Measurements from ENCODE around the gene POLR1D. TPM values are rescaled to one million over a fixed set of nuclear protein-coding genes. Genes with fewer than 3 reads are reported as not detected.

Gene POLR1D
- total RNA-seq, 4 donors from 2014 or later = 96.7 to 183 (median 132) TPM

- Histone ChIP-seq H3K36me3 (peaks cover 0 to 7% (median 0%) of the 10 kb centered on the region in 3 donors), H3K4me1 (peaks cover 16 to 97% (median 43%) of the 10 kb centered on the region in 3 donors), H3K27ac (peak overlapping the region in 2 of 4 donors; percentile 66 to 85), H3K9me3 (no peaks in the 10 kb centered on the region), H3K27me3 (no peaks in the 10 kb centered on the region), H3K4me3 (no peak overlapping the region)
- no peak for TF ChIP-seq POLR2A (IDR thresholded peaks at IDR 0.05)
- TF ChIP-seq, protein P1, sequence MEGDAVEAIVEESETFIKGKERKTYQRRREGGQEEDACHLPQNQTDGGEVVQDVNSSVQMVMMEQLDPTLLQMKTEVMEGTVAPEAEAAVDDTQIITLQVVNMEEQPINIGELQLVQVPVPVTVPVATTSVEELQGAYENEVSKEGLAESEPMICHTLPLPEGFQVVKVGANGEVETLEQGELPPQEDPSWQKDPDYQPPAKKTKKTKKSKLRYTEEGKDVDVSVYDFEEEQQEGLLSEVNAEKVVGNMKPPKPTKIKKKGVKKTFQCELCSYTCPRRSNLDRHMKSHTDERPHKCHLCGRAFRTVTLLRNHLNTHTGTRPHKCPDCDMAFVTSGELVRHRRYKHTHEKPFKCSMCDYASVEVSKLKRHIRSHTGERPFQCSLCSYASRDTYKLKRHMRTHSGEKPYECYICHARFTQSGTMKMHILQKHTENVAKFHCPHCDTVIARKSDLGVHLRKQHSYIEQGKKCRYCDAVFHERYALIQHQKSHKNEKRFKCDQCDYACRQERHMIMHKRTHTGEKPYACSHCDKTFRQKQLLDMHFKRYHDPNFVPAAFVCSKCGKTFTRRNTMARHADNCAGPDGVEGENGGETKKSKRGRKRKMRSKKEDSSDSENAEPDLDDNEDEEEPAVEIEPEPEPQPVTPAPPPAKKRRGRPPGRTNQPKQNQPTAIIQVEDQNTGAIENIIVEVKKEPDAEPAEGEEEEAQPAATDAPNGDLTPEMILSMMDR (IDR thresholded peaks at IDR 0.05) = no peak
- intact Hi-C loops (cut with DNase I) = no loop called here
- no peak for DNase-seq
- WGBS, 2 donors = 75 to 90% methylated on average over 1 of the region's 1 CpG
Observed at GRCh38 chr13:27637289-27637626, 15.6 kb downstream of the POLR1D start.

- TF ChIP-seq POLR2A (IDR thresholded peaks at IDR 0.05) = no peak
- TF ChIP-seq, protein P1 (IDR thresholded peaks at IDR 0.05) = no peak
- intact Hi-C loops (cut with DNase I) = no loop called here
- H3K27ac ChIP-seq = peak overlapping the region; percentile 25 to 85 (median 62)
Observed at GRCh38 chr13:27638001-27638400, 16.3 kb downstream of the POLR1D start.

GRCh38 chr13:27638521-27638920, 16.8 kb downstream of the POLR1D start:
- no peak for DNase-seq
- 22 to 44% methylated on average over 2 of the region's 2 CpGs for WGBS, 2 donors
- Histone ChIP-seq H3K36me3 (no peaks in the 10 kb centered on the region), H3K4me3 (no peak overlapping the region), H3K4me1 (peaks cover 16 to 99% (median 44%) of the 10 kb centered on the region in 3 donors), H3K27ac (peak overlapping the region in 3 of 4 donors; percentile 25 to 85 (median 66)), H3K9me3 (no peaks in the 10 kb centered on the region), H3K27me3 (no peaks in the 10 kb centered on the region)
- intact Hi-C loops (cut with DNase I) = no loop called here
- no peak for TF ChIP-seq POLR2A (IDR thresholded peaks at IDR 0.05)
- TF ChIP-seq, protein P1 (IDR thresholded peaks at IDR 0.05) = no peak

More at GRCh38 chr13:27638001-27638400, 16.3 kb downstream of the POLR1D start:
- Histone ChIP-seq H3K36me3 (peaks cover 0 to 2% (median 0%) of the 10 kb centered on the region in 3 donors), H3K9me3 (no peaks in the 10 kb centered on the region), H3K4me3 (no peak overlapping the region), H3K4me1 (peaks cover 16 to 99% (median 44%) of the 10 kb centered on the region in 3 donors), H3K27me3 (no peaks in the 10 kb centered on the region)
- 68 to 84% methylated on average over 1 of the region's 1 CpG for WGBS, 2 donors
- no peak for DNase-seq

GRCh38 chr13:27639186-27639585, 17.5 kb downstream of the POLR1D start:
- no peak for DNase-seq
- no peak for TF ChIP-seq POLR2A (IDR thresholded peaks at IDR 0.05)
- TF ChIP-seq, protein P1 (IDR thresholded peaks at IDR 0.05) = no peak
- peaks cover 16 to 99% (median 49%) of the 10 kb centered on the region in 3 donors for H3K4me1 ChIP-seq
- no peaks in the 10 kb centered on the region for H3K27me3 ChIP-seq
- no peak overlapping the region for H3K4me3 ChIP-seq
- intact Hi-C loops (cut with DNase I) = no loop called here
- no peaks in the 10 kb centered on the region for H3K36me3 ChIP-seq
- H3K27ac ChIP-seq = peak overlapping the region; percentile 0 to 85 (median 36)
- no peaks in the 10 kb centered on the region for H3K9me3 ChIP-seq

DNA sequence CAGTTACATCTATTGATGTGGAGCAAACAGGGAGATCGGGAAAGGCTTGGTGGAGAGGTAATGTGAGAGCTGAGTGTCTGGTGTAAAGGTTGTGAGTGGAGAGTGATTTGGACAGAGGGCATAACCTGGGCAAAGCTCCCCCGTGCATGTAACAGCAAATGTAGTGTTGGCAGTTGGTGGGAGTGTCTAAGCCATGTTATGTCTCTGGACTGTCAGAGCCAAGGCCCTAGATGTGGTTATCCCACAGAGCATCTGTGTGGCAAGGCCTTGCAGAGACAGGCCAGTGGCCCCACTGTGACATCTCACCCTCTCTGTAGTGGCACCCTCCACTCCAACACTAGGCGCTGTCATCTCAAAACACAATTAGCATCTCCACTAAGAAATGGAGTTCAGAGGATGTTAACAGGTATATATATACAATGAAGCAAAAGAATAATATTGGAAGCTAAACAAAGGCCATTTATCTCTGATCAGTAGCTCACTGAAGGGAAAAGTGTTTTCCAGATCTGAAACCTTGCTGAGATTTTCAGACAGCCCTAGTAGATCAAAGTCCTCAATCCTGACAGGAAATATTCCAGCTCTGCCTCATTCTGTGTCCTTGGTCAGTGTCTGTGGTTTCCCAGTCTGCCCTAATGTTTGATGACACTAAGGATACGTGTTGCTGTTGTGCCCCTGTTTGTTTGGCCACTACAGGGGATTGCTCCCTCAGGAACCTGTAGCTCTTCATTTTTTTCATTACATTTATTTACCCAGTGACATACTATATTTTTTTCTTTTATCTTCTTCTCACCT, 20.2 kb downstream of the POLR1D start:
- Histone ChIP-seq H3K9me3 (no peaks in the 10 kb centered on the region), H3K27me3 (no peaks in the 10 kb centered on the region), H3K4me3 (no peak overlapping the region), H3K27ac (peak overlapping the region in 2 of 4 donors; percentile 34 to 72), H3K4me1 (peaks cover 13 to 98% (median 57%) of the 10 kb centered on the region in 3 donors), H3K36me3 (no peaks in the 10 kb centered on the region)
- DNase-seq = no peak
- TF ChIP-seq, protein P1 (IDR thresholded peaks at IDR 0.05) = no peak
- WGBS, 2 donors = 77 to 80% methylated on average over 4 of the region's 4 CpGs
- intact Hi-C loops (cut with DNase I) = no loop called here

Measured in esophagus squamous epithelium (tissue), 5 donors.